ENCODE data around the gene CRYBG3.

CRYBG3 gene

GRCh38 chr3:97971679-97972567 is 150.1 kb downstream of the CRYBG3 start, which contains the start of gene RIOX2 (continued):
- TF ChIP-seq PRDM10 (tag by site-specific recombination; IDR thresholded peaks at IDR 0.05) (peak; percentile 48; the same call in 1 of the 2 replicates), ZNF449 (tag by site-specific recombination; IDR thresholded peaks at IDR 0.05) (no peak), GLIS2 (tag by site-specific recombination; IDR thresholded peaks at IDR 0.05) (no peak), ZNF426 (tag by site-specific recombination; IDR thresholded peaks at IDR 0.05) (no peak), ZBTB17 (tag by site-specific recombination; IDR thresholded peaks at IDR 0.05) (peak; percentile 34; the same call in 1 of the 2 replicates), ZBTB26 (tag by site-specific recombination; optimal IDR thresholded peaks at IDR 0.05) (peak; percentile 84), SP2 (tag by site-specific recombination; IDR thresholded peaks at IDR 0.05) (peak; percentile 44), ZNF280D (tag by site-specific recombination; IDR thresholded peaks at IDR 0.05) (no peak), ZNF10 (tag by site-specific recombination; IDR thresholded peaks at IDR 0.05) (no peak), KLF8 (tag by site-specific recombination; IDR thresholded peaks at IDR 0.05) (peak; percentile 55; the same call in 1 of the 2 replicates), ZNF639 (tag by site-specific recombination; IDR thresholded peaks at IDR 0.05) (no peak), ZNF654 (tag by site-specific recombination; IDR thresholded peaks at IDR 0.05; ENCODE audit: low read depth) (no peak), ZBTB8A (tag by site-specific recombination; IDR thresholded peaks at IDR 0.05) (peak; percentile 58), ZNF239 (tag by site-specific recombination; IDR thresholded peaks at IDR 0.05) (no peak), PBX3 (CRISPR knock-in tag; IDR thresholded peaks at IDR 0.05) (0 out of 2 replicates have a peak, but pooled peaks have one; percentile 42), HIC1 (tag by site-specific recombination; IDR thresholded peaks at IDR 0.05) (no peak), ZNF596 (tag by site-specific recombination; IDR thresholded peaks at IDR 0.05) (no peak), ZNF140 (tag by site-specific recombination; IDR thresholded peaks at IDR 0.05) (no peak), ZNF623 (tag by site-specific recombination; IDR thresholded peaks at IDR 0.05) (no peak), ZNF211 (tag by site-specific recombination; IDR thresholded peaks at IDR 0.05; ENCODE audit: low read depth) (no peak), ZNF362 (tag by site-specific recombination; IDR thresholded peaks at IDR 0.05) (no peak), ZNF404 (tag by site-specific recombination; IDR thresholded peaks at IDR 0.05) (no peak)
